Measurements from ENCODE around the gene AGXT2. TPM values are rescaled to one million over a fixed set of nuclear protein-coding genes. Genes with fewer than 3 reads are reported as not detected.

The AGXT2 gene, protein sequence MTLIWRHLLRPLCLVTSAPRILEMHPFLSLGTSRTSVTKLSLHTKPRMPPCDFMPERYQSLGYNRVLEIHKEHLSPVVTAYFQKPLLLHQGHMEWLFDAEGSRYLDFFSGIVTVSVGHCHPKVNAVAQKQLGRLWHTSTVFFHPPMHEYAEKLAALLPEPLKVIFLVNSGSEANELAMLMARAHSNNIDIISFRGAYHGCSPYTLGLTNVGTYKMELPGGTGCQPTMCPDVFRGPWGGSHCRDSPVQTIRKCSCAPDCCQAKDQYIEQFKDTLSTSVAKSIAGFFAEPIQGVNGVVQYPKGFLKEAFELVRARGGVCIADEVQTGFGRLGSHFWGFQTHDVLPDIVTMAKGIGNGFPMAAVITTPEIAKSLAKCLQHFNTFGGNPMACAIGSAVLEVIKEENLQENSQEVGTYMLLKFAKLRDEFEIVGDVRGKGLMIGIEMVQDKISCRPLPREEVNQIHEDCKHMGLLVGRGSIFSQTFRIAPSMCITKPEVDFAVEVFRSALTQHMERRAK
- total RNA-seq: not detected
- long read RNA-seq: 0 reads

DNA sequence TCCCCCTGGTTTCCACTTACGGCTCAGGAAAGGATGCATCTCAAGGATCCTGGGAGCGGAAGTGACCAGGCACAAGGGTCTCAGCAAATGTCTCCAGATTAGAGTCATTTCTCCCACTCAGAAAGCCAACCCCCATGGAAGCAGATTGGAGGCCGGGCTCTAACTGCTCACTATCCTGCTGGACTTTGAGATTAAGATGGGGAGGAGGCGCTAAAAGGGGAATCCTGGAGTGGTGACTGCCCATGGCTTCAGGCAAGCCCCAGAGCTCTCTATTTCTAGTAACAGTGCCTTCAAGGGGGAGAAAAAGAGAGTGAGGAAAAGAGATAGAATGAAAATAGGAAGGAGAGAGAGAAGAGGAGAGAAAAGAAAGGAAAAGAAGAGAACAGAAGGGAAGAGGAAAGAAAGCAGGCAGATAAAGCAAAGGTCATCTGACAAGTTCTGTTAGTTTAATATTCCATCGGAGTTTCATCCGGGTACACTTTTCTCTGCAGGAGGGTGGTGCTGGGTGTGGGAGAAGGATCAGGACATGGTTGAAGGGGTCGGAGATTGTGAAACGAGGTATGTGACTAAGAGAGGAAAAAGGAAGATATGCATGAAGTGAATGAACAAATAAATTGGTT, at the start of gene AGXT2:
Gene AGXT2 (minus strand): TSS at position 165 of the 620 bp plus-strand sequence. CDS start 57 bp downstream, at position 108.
- ATAC-seq (no peak), DNase-seq (no peak)
- intact Hi-C loops (cut with micrococcal nuclease): no loop called here

DNA sequence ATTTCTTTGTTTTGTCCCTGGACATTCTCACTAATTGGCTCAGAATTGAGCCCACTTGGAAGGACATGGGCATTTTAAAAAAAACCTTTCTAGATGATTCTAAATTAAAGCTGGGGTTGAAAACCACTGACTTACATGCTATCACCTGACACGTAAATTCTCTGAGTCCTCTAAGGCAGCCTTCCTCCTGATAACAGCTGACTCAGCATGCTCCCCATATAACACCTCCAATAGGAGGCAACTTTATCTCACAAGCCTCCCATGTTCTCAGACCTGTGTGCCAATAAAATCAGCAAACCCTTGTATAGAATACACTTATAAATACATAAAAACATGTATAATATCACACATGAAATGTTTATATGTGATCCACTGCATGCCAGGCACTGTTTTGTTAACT, 49.2 kb upstream of the AGXT2 start:
- ATAC-seq (no peak), DNase-seq (no peak)
- intact Hi-C loops (cut with micrococcal nuclease): no loop called here

- intact Hi-C loops (cut with micrococcal nuclease): no loop called here
- ATAC-seq: no peak
- DNase-seq: no peak
These were observed 48.5 kb upstream of the AGXT2 start for GRCh38 chr5:35096216-35096615.

DNA sequence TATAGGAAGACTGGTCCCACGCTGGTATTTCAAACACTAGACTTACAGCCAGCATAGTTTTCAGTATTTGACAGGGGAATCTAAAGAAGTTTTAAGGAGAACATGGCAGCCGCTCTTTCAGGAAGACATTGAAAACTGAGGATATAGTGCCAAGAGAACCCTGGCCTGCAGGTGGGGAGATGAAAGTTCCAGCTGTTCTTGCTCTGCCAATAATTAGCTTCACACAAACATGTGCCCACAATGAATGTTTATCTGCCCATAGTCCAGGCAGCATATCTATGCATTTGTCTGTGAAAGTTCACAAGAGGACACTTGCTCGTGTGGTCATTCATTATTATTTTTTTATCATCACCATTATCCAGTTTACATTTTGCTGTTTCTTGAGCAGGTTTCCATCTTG, 47.6 kb upstream of the AGXT2 start:
- intact Hi-C loops (cut with micrococcal nuclease): no loop called here
- ATAC-seq (no peak), DNase-seq (no peak)

DNA sequence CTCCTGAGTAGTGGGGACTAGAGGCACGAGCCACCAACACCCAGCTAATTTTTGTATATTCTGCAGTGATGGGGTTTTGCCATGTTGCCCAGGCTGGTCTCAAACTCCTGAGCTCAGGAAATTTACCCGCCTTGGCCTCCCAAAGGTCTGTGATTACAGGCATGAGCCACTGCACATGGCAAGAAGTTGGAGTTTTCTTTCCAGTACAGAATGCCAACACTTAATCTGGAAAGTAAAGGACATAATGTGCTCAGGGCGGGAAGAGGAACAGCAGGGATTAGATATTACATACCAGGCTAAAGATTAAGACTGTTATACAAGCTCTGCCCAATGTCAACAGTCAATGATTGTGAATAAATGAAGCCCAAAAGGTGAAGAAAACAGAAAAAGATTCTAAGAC, 47.2 kb upstream of the AGXT2 start:
- intact Hi-C loops (cut with micrococcal nuclease): no loop called here
- no peak for ATAC-seq

DNA sequence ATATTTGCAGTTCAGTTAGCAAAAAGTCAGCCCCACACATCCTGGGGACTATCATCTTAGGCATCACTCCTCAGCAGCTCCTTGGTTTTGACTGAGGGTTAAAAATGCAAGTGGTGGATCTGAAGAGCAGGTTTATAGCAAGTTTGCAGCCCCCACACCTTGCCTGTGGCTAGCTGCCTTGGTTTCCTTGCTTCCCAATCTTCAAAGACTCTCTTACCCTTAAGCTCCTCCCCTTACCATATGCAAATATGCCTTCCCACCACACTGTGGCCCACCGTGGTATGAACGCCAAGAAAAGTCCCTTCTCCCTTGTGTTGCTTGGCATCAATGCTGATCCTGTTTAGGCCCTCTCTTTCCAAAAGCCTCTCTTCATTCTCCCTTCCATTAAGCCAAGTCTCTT, 45.0 kb upstream of the AGXT2 start:
- DNase-seq (no peak), ATAC-seq (no peak)
- intact Hi-C loops (cut with micrococcal nuclease): no loop called here

More for the DNA sequence above, 47.2 kb upstream of the AGXT2 start:
- DNase-seq: no peak

DNA sequence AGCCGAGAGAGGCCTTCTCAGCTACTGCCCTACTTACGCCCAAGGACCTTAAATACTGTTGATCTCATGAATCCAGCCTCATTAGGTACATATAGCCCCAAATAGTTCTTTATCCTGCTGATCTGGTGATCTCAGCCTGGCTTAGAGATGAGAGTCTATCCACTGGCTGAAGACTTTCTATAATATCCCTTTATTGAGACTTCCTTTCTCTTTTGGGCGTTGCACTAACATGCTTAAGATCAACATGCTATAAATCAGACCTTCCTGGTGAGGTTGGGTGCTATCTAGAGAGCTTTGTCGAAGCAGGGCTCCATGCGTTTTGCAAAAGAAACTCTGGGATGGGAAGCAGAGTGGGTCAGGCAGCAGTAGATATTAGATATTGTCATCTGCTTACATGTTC, 44.0 kb upstream of the AGXT2 start:
- intact Hi-C loops (cut with micrococcal nuclease): no loop called here
- DNase-seq (no peak), ATAC-seq (no peak)

- intact Hi-C loops (cut with micrococcal nuclease): loop anchor here (10.0 kb wide), 1 partner anchor 95 kb away; no protein-coding TSS in a partner anchor
- DNase-seq (no peak), ATAC-seq (no peak)
These were observed 41.9 kb upstream of the AGXT2 start for GRCh38 chr5:35089334-35090314.

DNA sequence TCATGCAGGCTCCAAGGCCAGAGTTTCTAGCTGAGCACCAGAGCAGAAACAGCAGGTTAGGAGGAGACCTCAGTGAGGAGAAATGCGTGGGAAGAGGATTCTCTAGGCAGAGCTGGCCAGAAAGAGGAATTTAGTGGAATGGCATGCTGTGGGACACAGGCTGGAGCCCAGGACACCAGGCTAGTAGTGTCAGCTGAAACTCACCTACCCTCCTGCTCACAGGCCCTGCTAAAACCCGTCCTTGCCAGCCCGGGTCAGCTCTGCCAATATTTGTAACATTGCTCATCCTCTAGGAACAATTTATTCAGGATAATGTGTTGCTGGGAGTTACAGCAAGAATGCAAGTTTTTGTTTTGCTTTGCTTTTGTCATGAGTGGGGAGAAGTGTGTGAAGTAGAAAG, 40.2 kb upstream of the AGXT2 start:
- intact Hi-C loops (cut with micrococcal nuclease): loop anchor here (10.0 kb wide), 1 partner anchor 97 kb away; no protein-coding TSS in a partner anchor
- DNase-seq: no peak
- ATAC-seq: no peak

- no peak for DNase-seq
- intact Hi-C loops (cut with micrococcal nuclease): loop anchor here (10.0 kb wide), 1 partner anchor 102 kb away; no protein-coding TSS in a partner anchor
- no peak for ATAC-seq
These were observed 35.4 kb upstream of the AGXT2 start for GRCh38 chr5:35083150-35083549.

GRCh38 chr5:35082530-35082929, 34.8 kb upstream of the AGXT2 start:
- DNase-seq: no peak
- ATAC-seq: no peak
- intact Hi-C loops (cut with micrococcal nuclease): loop anchor here (10.0 kb wide), 1 partner anchor 102 kb away; no protein-coding TSS in a partner anchor

- intact Hi-C loops (cut with micrococcal nuclease): loop anchor here (10.0 kb wide), 1 partner anchor 104 kb away; no protein-coding TSS in a partner anchor
- DNase-seq (no peak), ATAC-seq (no peak)
These were observed 33.4 kb upstream of the AGXT2 start for GRCh38 chr5:35081134-35081533.

- no peak for DNase-seq
- no peak for ATAC-seq
- intact Hi-C loops (cut with micrococcal nuclease): no loop called here
These were observed 25.4 kb upstream of the AGXT2 start for GRCh38 chr5:35073160-35073559.

GRCh38 chr5:35069188-35069587, 21.4 kb upstream of the AGXT2 start:
- intact Hi-C loops (cut with micrococcal nuclease): no loop called here
- DNase-seq (no peak), ATAC-seq (no peak)

DNA sequence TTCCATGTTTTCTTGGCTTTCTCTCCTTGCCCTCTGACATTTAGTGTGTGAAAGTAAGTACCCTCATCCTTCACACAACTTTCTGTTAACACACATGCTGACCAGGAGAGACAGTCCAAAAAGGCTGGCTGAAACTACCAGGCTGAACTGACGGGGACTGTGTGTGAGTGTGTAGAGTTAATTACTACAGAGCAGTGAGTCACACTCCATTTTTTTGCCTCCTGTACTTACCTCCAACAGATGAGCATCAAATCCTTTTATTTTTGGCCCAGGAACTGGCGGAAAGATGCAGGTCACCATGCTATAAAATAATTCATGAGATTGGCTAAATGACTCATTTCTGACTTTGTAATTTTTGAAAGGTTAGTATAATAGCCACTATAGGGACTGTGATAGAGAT, 20.2 kb upstream of the AGXT2 start:
- ATAC-seq (no peak), DNase-seq (no peak)
- intact Hi-C loops (cut with micrococcal nuclease): no loop called here

DNA sequence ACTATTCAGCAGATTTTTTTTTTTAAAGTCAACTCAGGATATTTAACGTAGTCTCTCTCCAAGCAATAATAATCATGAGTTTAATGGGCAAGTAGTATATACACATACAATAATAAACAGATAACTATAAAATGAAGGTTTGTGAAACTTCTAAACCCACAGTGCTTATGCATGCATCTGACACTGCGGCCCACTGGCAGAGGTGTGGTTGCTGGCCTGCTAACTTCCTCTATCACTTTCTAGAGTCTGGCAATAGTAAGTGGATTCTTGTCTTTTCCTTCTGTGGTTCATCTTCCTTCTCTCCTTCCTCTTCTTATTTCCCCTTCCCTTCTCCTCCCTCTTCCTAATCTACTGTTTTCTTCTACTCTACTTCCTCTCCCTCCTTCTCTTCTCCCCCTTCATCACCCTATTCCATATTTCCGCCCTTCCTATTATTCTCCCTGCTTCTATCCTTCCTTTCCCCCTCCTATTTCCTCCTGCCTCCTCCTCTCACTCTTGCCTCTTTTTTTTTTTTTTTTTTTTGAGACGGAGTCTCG, 18.6 kb upstream of the AGXT2 start:
- intact Hi-C loops (cut with micrococcal nuclease): no loop called here
- ATAC-seq (no peak), DNase-seq (no peak)

DNA sequence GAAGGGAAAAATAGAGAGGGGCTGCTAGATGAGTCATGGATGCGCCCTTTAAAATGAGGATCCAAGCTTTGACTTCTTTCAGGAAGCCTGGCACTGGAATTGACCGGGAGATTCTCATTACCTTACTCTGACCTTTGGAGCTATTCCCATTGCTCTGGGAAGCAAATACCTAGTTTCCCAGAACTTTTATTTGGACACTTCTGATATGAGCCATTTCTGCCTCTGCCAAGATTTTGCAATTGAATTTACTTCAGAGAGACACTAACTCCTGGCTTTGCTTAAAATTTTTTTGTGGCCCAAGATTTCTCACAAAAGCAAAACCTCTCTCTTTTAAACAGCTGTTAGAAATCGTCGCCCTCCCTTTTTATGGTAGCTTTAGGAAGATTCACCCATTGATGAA, 15.7 kb upstream of the AGXT2 start:
- intact Hi-C loops (cut with micrococcal nuclease): no loop called here
- no peak for ATAC-seq
- DNase-seq: no peak

GRCh38 chr5:35061211-35061770, 13.5 kb upstream of the AGXT2 start:
- intact Hi-C loops (cut with micrococcal nuclease): no loop called here
- DNase-seq (no peak), ATAC-seq (no peak)

DNA sequence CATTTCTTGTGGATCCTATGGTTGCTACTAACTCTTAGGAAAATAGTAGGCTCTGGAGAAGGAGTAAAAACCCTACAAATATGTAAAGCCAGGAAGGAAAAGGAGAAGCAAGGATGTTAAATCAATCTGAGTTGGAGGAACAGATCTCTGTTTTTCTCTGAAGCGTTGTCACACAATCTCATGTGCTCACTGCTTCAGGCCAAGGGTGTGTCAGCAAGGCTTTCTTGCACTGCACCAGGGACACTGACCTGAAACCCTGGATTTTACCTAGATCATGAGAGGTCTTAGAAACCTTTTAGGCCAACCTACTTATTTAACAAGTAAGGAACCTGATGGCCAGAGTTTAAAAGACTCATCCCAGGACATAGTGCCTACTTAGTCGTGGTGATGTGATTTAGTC, 12.5 kb upstream of the AGXT2 start:
- ATAC-seq (no peak), DNase-seq (no peak)
- intact Hi-C loops (cut with micrococcal nuclease): no loop called here
